ENCODE results near the gene P2RX4. TPM values are rescaled to one million over a fixed set of nuclear protein-coding genes. Genes with fewer than 3 reads are reported as not detected.
"Not testable (repeated sequence)": the region's sequence is repeated elsewhere in the genome, so short reads cannot be mapped to it uniquely, and the experiment has no call there.

Gene P2RX4
- polyA plus RNA-seq, 2 donors, result 5.0 to 5.4 TPM

GRCh38 chr12:121202407-121203355 lies 7.2 kb upstream of the P2RX4 start:
- Histone ChIP-seq H3K9me3 (ENCODE audit: control insufficient read depth in 2 of 2, insufficient read depth in 1 of 2, low read depth in 1 of 2, low read length in 1 of 2) (no peaks in the 10 kb centered on the region), H3K4me1 (ENCODE audit: control insufficient read depth in 2 of 2, insufficient read depth in 2 of 2, low read length in 1 of 2) (no peaks in the 10 kb centered on the region), H3K27ac (ENCODE audit: low read depth in 2 of 2, low read length in 1 of 2) (no peak overlapping the region), H3K4me3 (ENCODE audit: low read depth in 1 of 2, low read length in 2 of 2) (no peak overlapping the region), H3K36me3 (ENCODE audit: control insufficient read depth in 2 of 2, insufficient read depth in 2 of 2, low read length in 1 of 2) (no peaks in the 10 kb centered on the region), H3K27me3 (ENCODE audit: control insufficient read depth in 1 of 2, insufficient read depth in 2 of 2, low read length in 2 of 2) (no peaks in the 10 kb centered on the region)
- 52 to 63% methylated on average over 14 of the region's 14 CpGs for WGBS, 2 donors

DNA sequence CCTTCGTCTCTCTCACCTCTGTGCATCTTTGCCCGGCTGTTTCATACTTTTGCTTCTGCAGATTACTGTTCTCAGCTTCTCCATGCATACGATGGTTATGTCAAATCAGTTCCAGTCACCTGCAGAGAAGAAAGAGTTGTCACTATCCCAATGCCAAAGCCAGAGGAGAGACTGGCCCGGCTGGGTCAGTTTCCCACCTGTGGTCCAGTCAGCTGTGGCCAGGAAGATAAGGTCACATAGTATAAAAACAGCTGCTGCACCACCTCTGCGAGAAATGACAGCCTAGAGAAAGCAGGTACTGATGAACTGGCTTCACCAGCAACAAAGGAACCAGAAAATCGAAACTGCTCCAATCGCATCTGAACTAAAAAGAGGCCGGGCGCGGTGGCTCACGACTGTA lies 6.4 kb upstream of the P2RX4 start:
- no peak overlapping the region for H3K27ac ChIP-seq (ENCODE audit: low read depth in 2 of 2, low read length in 1 of 2)

DNA sequence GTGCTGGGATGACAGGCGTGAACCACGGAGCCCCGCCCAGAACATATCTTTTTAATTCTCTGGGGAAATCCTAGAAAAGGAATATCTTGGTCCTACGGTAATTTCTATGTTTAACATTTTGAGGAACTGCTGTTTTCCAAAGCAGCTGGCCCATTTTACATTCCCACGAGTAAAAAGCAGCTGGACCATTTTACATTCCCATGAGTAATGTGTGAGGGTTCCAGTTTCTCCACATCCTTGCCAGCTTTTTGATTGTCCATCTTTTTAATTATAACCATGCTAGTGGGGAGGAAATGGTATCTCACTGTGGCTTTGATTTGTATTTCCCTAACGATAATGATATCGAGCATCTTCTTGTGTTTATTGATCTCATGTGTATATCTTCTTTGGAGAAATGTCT lies 4.4 kb upstream of the P2RX4 start:
- Histone ChIP-seq H3K4me3 (ENCODE audit: low read depth in 1 of 2, low read length in 2 of 2) (no peak overlapping the region), H3K27ac (ENCODE audit: low read depth in 2 of 2, low read length in 1 of 2) (no peak overlapping the region), H3K27me3 (ENCODE audit: control insufficient read depth in 1 of 2, insufficient read depth in 2 of 2, low read length in 2 of 2) (no peaks in the 10 kb centered on the region), H3K9me3 (ENCODE audit: control insufficient read depth in 2 of 2, insufficient read depth in 1 of 2, low read depth in 1 of 2, low read length in 1 of 2) (no peaks in the 10 kb centered on the region), H3K36me3 (ENCODE audit: control insufficient read depth in 2 of 2, insufficient read depth in 2 of 2, low read length in 1 of 2) (no peaks in the 10 kb centered on the region), H3K4me1 (ENCODE audit: control insufficient read depth in 2 of 2, insufficient read depth in 2 of 2, low read length in 1 of 2) (no peaks in the 10 kb centered on the region)
- 72 to 77% methylated on average over 7 of the region's 7 CpGs for WGBS, 2 donors

More for the DNA sequence above, 6.4 kb upstream of the P2RX4 start:
- WGBS, 2 donors, result 72 to 79% methylated on average over 11 of the region's 11 CpGs
- no peaks in the 10 kb centered on the region for H3K9me3 ChIP-seq (ENCODE audit: control insufficient read depth in 2 of 2, insufficient read depth in 1 of 2, low read depth in 1 of 2, low read length in 1 of 2)
- H3K4me1 ChIP-seq (ENCODE audit: control insufficient read depth in 2 of 2, insufficient read depth in 2 of 2, low read length in 1 of 2), result no peaks in the 10 kb centered on the region
- H3K36me3 ChIP-seq (ENCODE audit: control insufficient read depth in 2 of 2, insufficient read depth in 2 of 2, low read length in 1 of 2), result no peaks in the 10 kb centered on the region
- H3K4me3 ChIP-seq (ENCODE audit: low read depth in 1 of 2, low read length in 2 of 2), result no peak overlapping the region
- no peaks in the 10 kb centered on the region for H3K27me3 ChIP-seq (ENCODE audit: control insufficient read depth in 1 of 2, insufficient read depth in 2 of 2, low read length in 2 of 2)

DNA sequence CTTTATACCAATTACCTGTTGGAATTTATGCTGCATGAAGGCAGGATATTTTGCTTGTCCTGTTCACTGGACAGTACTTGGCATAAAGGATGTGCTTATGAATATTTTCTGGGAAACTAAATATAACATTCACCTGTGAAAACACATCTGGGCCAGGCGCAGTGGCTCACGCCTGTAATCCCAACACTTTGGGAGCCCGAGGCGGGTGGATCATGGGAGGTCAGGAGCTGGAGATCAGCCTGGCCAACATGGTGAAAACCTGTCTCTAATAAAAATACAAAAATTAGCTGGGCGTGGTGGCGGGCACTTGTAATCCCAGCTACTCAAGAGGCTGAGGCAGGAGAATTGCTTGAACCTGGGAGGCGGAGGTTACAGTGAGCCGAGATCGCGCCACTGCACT lies 1.4 kb upstream of the P2RX4 start:
- H3K4me1 ChIP-seq (ENCODE audit: control insufficient read depth in 2 of 2, insufficient read depth in 2 of 2, low read length in 1 of 2); H3K4me3 ChIP-seq (ENCODE audit: low read depth in 1 of 2, low read length in 2 of 2); H3K36me3 ChIP-seq (ENCODE audit: control insufficient read depth in 2 of 2, insufficient read depth in 2 of 2, low read length in 1 of 2); H3K9me3 ChIP-seq (ENCODE audit: control insufficient read depth in 2 of 2, insufficient read depth in 1 of 2, low read depth in 1 of 2, low read length in 1 of 2); H3K27me3 ChIP-seq (ENCODE audit: control insufficient read depth in 1 of 2, insufficient read depth in 2 of 2, low read length in 2 of 2); H3K27ac ChIP-seq (ENCODE audit: low read depth in 2 of 2, low read length in 1 of 2): not testable (repeated sequence)
- 89 to 94% methylated on average over 10 of the region's 10 CpGs for WGBS, 2 donors

DNA sequence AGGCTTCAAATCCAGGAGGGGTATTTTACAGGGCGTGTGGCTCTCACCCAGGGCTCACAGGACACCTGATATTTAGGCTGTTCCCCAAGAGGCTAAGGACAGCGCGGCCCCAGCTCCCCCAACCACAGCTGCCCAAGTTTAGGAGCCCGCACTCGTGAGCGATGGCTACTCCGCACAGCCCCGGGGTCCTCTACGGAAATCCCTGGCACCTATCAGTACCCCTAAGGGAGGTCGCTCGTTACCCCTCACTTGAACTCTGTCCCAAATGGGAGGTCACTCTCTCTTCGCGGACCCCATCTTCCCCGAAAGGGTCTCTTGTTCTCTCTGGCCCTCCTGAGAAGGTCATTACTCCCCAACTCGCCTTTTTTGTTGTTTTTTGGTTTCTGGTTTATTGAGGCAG lies 708 bp upstream of the P2RX4 start:
- no peak overlapping the region for H3K4me3 ChIP-seq (ENCODE audit: low read depth in 1 of 2, low read length in 2 of 2)
- no peaks in the 10 kb centered on the region for H3K27me3 ChIP-seq (ENCODE audit: control insufficient read depth in 1 of 2, insufficient read depth in 2 of 2, low read length in 2 of 2)
- WGBS, 2 donors, result 93 to 96% methylated on average over 15 of the region's 15 CpGs
- no peaks in the 10 kb centered on the region for H3K9me3 ChIP-seq (ENCODE audit: control insufficient read depth in 2 of 2, insufficient read depth in 1 of 2, low read depth in 1 of 2, low read length in 1 of 2)
- no peaks in the 10 kb centered on the region for H3K36me3 ChIP-seq (ENCODE audit: control insufficient read depth in 2 of 2, insufficient read depth in 2 of 2, low read length in 1 of 2)
- no peaks in the 10 kb centered on the region for H3K4me1 ChIP-seq (ENCODE audit: control insufficient read depth in 2 of 2, insufficient read depth in 2 of 2, low read length in 1 of 2)
- H3K27ac ChIP-seq (ENCODE audit: low read depth in 2 of 2, low read length in 1 of 2), result peak overlapping the region in 1 of 2 donors; percentile 11

DNA sequence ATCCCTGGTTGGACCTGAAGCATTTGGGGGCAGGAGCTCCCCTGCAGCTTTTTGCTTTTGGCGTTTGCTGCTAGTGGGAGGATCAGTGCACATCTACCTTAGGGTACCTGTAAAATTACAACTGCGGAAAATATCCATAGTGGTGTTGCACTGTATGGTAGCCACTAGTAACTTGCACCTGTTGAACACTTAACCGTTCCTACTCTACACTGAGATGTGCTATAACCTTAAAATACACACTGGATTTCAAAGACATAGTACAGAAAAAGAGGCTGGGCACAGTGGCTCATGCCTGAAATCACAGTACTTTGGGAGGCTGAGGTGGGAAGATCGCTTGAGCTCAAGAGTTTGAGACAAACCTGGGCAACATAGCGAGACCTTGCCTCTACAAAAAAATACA lies 2.9 kb downstream of the P2RX4 start:
- Histone ChIP-seq H3K27ac (ENCODE audit: low read depth in 2 of 2, low read length in 1 of 2) (no peak overlapping the region), H3K36me3 (ENCODE audit: control insufficient read depth in 2 of 2, insufficient read depth in 2 of 2, low read length in 1 of 2) (peaks cover 4 to 5% of the 10 kb centered on the region in 2 donors), H3K4me3 (ENCODE audit: low read depth in 1 of 2, low read length in 2 of 2) (no peak overlapping the region), H3K9me3 (ENCODE audit: control insufficient read depth in 2 of 2, insufficient read depth in 1 of 2, low read depth in 1 of 2, low read length in 1 of 2) (no peaks in the 10 kb centered on the region), H3K27me3 (ENCODE audit: control insufficient read depth in 1 of 2, insufficient read depth in 2 of 2, low read length in 2 of 2) (no peaks in the 10 kb centered on the region), H3K4me1 (ENCODE audit: control insufficient read depth in 2 of 2, insufficient read depth in 2 of 2, low read length in 1 of 2) (no peaks in the 10 kb centered on the region)
- 91 to 96% methylated on average over 5 of the region's 5 CpGs for WGBS, 2 donors

DNA sequence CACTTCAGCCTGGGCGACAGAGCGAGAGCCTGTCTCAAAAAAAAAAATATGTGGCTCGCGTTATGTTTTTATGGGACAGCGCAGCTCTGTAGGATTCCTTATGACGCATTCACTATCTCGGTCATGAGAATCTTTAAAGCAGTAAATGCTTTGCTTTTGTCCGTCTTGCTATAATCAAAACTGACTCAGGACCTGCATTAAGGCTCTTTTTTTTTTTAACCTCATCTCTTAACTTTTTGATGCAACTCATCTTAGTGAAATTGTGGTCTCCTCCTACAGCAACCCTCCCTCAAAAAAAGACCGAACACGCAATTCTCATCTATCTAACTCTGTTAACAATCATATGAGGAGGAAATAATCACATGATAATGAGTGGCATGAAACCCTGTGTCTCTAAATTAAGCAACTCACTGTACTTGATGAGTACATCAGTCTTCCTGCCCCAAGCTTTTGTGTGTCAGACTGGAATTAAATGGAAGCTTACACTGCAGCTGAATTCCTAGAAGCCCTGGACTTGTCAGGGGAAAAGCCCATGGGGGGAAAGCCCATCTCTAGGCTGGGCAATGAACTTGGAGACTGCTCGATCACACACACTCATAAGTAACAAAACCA lies 4.3 kb downstream of the P2RX4 start:
- H3K4me3 ChIP-seq (ENCODE audit: low read depth in 1 of 2, low read length in 2 of 2), result no peak overlapping the region

GRCh38 chr12:121214855-121215745 lies 5.2 kb downstream of the P2RX4 start:
- H3K27ac ChIP-seq (ENCODE audit: low read depth in 2 of 2, low read length in 1 of 2), result peak overlapping the region in 1 of 2 donors; percentile 7
- 56 to 62% methylated on average over 14 of the region's 14 CpGs for WGBS, 2 donors
- no peaks in the 10 kb centered on the region for H3K4me1 ChIP-seq (ENCODE audit: control insufficient read depth in 2 of 2, insufficient read depth in 2 of 2, low read length in 1 of 2)
- no peaks in the 10 kb centered on the region for H3K9me3 ChIP-seq (ENCODE audit: control insufficient read depth in 2 of 2, insufficient read depth in 1 of 2, low read depth in 1 of 2, low read length in 1 of 2)
- peaks cover 4 to 5% of the 10 kb centered on the region in 2 donors for H3K36me3 ChIP-seq (ENCODE audit: control insufficient read depth in 2 of 2, insufficient read depth in 2 of 2, low read length in 1 of 2)
- H3K27me3 ChIP-seq (ENCODE audit: control insufficient read depth in 1 of 2, insufficient read depth in 2 of 2, low read length in 2 of 2), result no peaks in the 10 kb centered on the region
- no peak overlapping the region for H3K4me3 ChIP-seq (ENCODE audit: low read depth in 1 of 2, low read length in 2 of 2)

More for the DNA sequence above, 4.3 kb downstream of the P2RX4 start:
- H3K36me3 ChIP-seq (ENCODE audit: control insufficient read depth in 2 of 2, insufficient read depth in 2 of 2, low read length in 1 of 2), result peaks cover 4 to 5% of the 10 kb centered on the region in 2 donors
- H3K9me3 ChIP-seq (ENCODE audit: control insufficient read depth in 2 of 2, insufficient read depth in 1 of 2, low read depth in 1 of 2, low read length in 1 of 2), result no peaks in the 10 kb centered on the region
- 71 to 81% methylated on average over 11 of the region's 11 CpGs for WGBS, 2 donors
- H3K27ac ChIP-seq (ENCODE audit: low read depth in 2 of 2, low read length in 1 of 2), result no peak overlapping the region
- no peaks in the 10 kb centered on the region for H3K27me3 ChIP-seq (ENCODE audit: control insufficient read depth in 1 of 2, insufficient read depth in 2 of 2, low read length in 2 of 2)
- H3K4me1 ChIP-seq (ENCODE audit: control insufficient read depth in 2 of 2, insufficient read depth in 2 of 2, low read length in 1 of 2), result no peaks in the 10 kb centered on the region

DNA sequence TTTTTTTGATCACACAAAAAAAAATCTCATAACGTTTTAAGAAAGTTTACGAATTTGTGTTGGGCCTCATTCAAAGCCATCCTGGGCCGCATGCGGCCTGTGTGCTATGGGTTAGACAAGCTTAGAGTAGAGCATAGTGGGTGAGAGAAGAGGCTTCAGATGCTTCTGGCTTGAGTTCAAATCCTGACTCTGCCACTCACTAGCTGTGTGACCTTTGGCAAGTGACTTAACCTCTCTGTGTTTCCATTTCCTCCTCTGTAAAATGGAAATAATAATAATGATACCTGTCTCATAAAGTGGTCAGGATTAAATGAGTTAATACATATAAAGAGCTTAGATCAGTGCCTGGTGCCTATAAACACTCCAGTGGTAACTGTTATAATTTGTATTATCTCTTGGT lies 6.2 kb downstream of the P2RX4 start:
- Histone ChIP-seq H3K27me3 (ENCODE audit: control insufficient read depth in 1 of 2, insufficient read depth in 2 of 2, low read length in 2 of 2) (no peaks in the 10 kb centered on the region), H3K27ac (ENCODE audit: low read depth in 2 of 2, low read length in 1 of 2) (no peak overlapping the region), H3K4me3 (ENCODE audit: low read depth in 1 of 2, low read length in 2 of 2) (no peak overlapping the region), H3K36me3 (ENCODE audit: control insufficient read depth in 2 of 2, insufficient read depth in 2 of 2, low read length in 1 of 2) (peaks cover 4 to 5% of the 10 kb centered on the region in 2 donors), H3K4me1 (ENCODE audit: control insufficient read depth in 2 of 2, insufficient read depth in 2 of 2, low read length in 1 of 2) (no peaks in the 10 kb centered on the region), H3K9me3 (ENCODE audit: control insufficient read depth in 2 of 2, insufficient read depth in 1 of 2, low read depth in 1 of 2, low read length in 1 of 2) (no peaks in the 10 kb centered on the region)
- WGBS, 2 donors, result 94% methylated on average over 4 of the region's 4 CpGs

Measured in esophagus (tissue), 2 donors.